HG02763 (cell line): Measurements from ENCODE around the gene PTTG1IP2.
"Not testable (repeated sequence)": the region's sequence is repeated elsewhere in the genome, so short reads cannot be mapped to it uniquely, and the experiment has no call there.

Source experiments
- ATAC-seq: cut with Tn5 transposase; IDR thresholded peaks from one replicate; pipeline ENCODE4 v1.9.1; 2021; ENCODE audit warnings: mild to moderate bottlenecking, moderate library complexity; ENCODE audit not compliant: unreplicated experiment

PTTG1IP2 gene

GRCh38 chr7:90469554-90469953, at the start of gene PTTG1IP2:
PTTG1IP2 (plus strand) TSS chr7:90469639; CDS start chr7:90469787, 148 bp downstream.
- ATAC-seq = no peak

DNA sequence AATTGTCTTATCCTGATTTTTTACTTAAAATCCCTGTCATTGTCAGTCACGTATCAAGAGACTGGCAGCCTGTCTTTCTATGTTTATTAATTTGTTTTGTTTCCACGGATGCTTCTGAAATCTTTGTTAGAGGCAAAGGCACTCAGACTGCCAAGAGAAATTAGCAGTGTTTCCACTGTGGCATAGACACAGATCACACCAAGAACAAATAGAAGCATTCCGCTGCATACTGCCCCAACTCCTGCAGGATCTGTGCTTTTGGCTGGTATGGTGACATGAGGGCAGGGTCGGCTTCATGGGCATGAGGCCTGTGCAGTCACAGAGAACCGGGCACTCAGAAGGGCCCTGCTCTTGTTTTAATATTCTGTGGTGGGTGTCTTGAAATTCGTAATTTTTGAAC, 47.8 kb upstream of the PTTG1IP2 start:
- ATAC-seq = no peak

DNA sequence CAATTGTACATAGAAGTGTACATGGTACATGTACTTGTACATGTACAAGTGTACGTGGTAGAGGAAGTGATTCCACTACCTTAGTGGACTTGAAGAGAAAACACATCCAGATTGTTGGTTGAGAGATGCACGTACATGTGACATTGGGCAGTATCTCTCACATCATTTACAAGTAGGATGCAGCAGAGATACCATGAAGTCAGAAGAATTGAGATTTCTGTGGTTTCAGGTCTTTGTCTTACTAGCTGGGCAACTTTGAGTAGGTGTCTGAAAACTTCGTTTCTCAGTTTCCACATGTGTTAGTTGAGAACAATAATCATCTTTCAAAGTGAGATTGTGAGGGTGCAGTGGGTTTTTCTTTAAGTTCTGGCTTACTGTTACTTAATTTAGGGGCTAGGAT, 44.7 kb upstream of the PTTG1IP2 start:
- ATAC-seq = peak; percentile 95

- no peak for ATAC-seq
Measured at GRCh38 chr7:90425376-90425775, 44.1 kb upstream of the PTTG1IP2 start.

GRCh38 chr7:90430614-90431460, 38.6 kb upstream of the PTTG1IP2 start:
- no peak for ATAC-seq

GRCh38 chr7:90432752-90433151, 36.7 kb upstream of the PTTG1IP2 start:
- ATAC-seq = no peak

GRCh38 chr7:90433221-90433620, 36.2 kb upstream of the PTTG1IP2 start:
- no peak for ATAC-seq

DNA sequence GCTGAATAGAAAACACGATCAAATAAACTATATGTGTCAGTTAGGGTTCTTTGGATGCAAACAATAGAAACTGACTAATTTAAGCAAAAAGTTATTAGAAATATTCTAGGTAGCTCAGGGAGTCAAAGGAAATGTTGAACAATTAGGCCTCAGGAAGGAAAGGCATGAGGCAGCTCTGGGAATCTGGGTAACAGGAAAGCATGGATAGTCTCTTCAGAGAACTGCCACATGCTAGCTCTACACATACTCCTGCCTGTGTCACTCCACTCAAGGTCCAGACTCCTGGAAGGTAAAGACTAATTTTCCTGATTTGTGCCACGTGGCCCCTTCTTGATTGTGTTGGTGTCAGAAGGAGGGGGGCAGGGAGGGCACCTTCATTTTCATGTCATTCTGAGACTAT, 23.8 kb upstream of the PTTG1IP2 start:
- no peak for ATAC-seq

- ATAC-seq = no peak
Measured at GRCh38 chr7:90446137-90446899, 23.1 kb upstream of the PTTG1IP2 start.

DNA sequence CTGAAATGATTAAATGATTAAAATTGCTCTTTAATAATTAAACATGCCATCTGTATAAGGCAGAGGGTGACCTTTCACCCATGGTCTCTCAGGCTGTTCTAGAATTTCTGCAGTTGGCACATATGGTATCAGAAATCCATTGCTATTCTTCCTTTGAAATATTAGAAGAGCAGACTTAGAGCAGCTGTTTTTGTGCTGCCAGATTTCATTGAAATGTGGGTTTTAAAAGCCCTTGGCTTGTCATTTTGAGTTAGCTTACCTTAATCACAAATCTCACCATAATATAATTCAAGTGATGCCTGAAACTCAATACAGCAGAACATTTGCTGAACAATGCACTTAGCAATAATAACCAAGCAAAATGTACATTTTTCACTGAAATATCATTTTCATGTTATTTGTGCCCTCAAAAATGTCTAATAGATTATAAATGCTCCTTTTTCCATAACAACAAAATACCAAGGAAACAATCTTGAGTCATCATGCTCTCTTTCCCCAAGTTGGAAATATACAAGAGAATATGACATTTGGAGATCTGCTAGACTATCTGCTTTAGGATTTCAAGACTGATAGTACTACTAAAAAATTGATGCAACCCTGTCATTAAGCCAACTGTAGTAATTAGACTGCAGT, 16.1 kb upstream of the PTTG1IP2 start:
- no peak for ATAC-seq

DNA sequence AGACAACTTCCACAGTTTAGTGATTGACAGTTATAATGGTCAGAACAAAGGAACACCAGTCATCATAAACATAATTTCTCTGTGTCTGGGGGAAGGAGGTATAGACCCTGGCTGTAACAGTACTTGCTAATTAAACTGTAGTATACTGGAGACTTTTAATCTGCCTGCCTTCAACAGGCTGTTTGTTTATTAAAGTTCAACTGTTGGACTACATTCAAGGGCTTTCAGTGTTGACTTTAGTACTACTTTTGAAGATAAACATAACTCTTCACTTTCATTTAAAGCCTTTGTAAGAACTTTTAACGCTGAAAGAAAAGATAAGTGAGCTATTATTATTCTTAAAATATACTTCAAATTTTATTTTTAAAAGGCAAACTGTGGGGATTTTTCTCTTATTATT, 15.5 kb upstream of the PTTG1IP2 start:
- ATAC-seq = no peak

DNA sequence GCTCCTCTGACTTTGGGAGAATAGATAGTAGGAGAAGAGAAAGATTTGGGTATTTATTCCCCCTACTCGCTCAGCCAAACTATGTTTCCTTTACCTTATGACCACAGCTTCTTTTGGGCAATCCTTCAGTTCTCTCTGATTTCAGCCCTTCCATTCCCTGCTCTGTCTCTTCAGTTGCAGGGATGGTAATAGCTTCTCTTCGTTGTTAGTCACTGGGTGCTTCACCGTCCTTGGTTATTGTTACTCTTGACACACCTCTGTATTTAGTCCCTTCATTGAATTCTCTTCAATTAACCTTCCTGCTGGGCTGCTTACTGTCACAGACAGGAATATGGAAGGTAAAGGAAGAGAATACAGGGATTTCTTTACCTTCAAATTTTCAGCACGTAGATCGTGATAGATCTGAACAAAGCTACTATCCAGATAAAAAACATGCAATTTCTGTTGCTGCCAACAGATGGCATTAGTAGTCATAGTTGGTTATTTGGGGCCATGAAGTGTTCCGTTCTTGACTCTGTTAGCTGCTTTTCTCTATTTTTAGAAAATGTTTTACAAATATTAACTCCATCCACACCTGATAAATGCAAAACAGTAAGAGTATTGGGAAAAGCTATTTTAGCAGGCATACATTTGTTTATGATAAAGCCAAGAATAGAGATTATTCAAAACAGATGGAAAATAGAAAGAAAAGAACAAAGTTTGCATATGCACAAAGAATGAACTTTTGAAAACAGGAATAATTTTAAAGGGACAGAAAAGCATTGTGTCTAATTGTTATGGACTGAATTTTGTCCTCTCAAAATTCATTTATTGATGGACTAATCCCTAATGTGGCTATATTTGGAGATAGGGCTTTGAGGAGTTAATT, 14.0 kb upstream of the PTTG1IP2 start:
- ATAC-seq = peak; percentile 92

GRCh38 chr7:90458104-90458503, 11.3 kb upstream of the PTTG1IP2 start:
- ATAC-seq = no peak

GRCh38 chr7:90459888-90460287, 9.6 kb upstream of the PTTG1IP2 start:
- ATAC-seq = no peak

GRCh38 chr7:90461219-90461618, 8.2 kb upstream of the PTTG1IP2 start:
- ATAC-seq = no peak

GRCh38 chr7:90463151-90463628, 6.2 kb upstream of the PTTG1IP2 start:
- ATAC-seq = not testable (repeated sequence)

GRCh38 chr7:90465816-90466215, 3.6 kb upstream of the PTTG1IP2 start:
- ATAC-seq = no peak

GRCh38 chr7:90472805-90473540, 3.5 kb downstream of the PTTG1IP2 start:
- ATAC-seq = no peak

GRCh38 chr7:90473814-90474213, 4.4 kb downstream of the PTTG1IP2 start:
- no peak for ATAC-seq
